ENCODE measurements around the gene RREB1.

The RREB1 gene

GRCh38 chr6:7170117-7170732, 62.5 kb downstream of the RREB1 start:
- Mint-ChIP-seq H3K27me3 (ENCODE audit: low read depth, poor library complexity) (no peaks in the 10 kb centered on the region), H3K27ac (no peak overlapping the region), H3K4me3 (no peak overlapping the region), H3K9me3 (no peaks in the 10 kb centered on the region), H3K4me1 (peaks cover 78% of the 10 kb centered on the region), H3K36me3 (ENCODE audit: low read depth) (peaks cover 5% of the 10 kb centered on the region)
- TF ChIP-seq, protein P1, sequence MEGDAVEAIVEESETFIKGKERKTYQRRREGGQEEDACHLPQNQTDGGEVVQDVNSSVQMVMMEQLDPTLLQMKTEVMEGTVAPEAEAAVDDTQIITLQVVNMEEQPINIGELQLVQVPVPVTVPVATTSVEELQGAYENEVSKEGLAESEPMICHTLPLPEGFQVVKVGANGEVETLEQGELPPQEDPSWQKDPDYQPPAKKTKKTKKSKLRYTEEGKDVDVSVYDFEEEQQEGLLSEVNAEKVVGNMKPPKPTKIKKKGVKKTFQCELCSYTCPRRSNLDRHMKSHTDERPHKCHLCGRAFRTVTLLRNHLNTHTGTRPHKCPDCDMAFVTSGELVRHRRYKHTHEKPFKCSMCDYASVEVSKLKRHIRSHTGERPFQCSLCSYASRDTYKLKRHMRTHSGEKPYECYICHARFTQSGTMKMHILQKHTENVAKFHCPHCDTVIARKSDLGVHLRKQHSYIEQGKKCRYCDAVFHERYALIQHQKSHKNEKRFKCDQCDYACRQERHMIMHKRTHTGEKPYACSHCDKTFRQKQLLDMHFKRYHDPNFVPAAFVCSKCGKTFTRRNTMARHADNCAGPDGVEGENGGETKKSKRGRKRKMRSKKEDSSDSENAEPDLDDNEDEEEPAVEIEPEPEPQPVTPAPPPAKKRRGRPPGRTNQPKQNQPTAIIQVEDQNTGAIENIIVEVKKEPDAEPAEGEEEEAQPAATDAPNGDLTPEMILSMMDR (IDR thresholded peaks at IDR 0.05) = no peak
- no peak for DNase-seq

GRCh38 chr6:7171119-7171518, 63.4 kb downstream of the RREB1 start:
- no peak for DNase-seq
- Mint-ChIP-seq H3K4me1 (peaks cover 78% of the 10 kb centered on the region), H3K9me3 (no peaks in the 10 kb centered on the region), H3K27me3 (ENCODE audit: low read depth, poor library complexity) (no peaks in the 10 kb centered on the region), H3K27ac (no peak overlapping the region), H3K4me3 (no peak overlapping the region), H3K36me3 (ENCODE audit: low read depth) (peaks cover 5% of the 10 kb centered on the region)
- TF ChIP-seq, protein P1 (IDR thresholded peaks at IDR 0.05) = no peak

GRCh38 chr6:7171733-7172132, 64.0 kb downstream of the RREB1 start:
- Mint-ChIP-seq H3K9me3 (no peaks in the 10 kb centered on the region), H3K27me3 (ENCODE audit: low read depth, poor library complexity) (no peaks in the 10 kb centered on the region), H3K4me1 (peaks cover 78% of the 10 kb centered on the region), H3K4me3 (no peak overlapping the region), H3K36me3 (ENCODE audit: low read depth) (peaks cover 9% of the 10 kb centered on the region), H3K27ac (no peak overlapping the region)
- TF ChIP-seq, protein P1 (IDR thresholded peaks at IDR 0.05) = no peak
- no peak for DNase-seq

- TF ChIP-seq, protein P1 (IDR thresholded peaks at IDR 0.05) = no peak
- Mint-ChIP-seq H3K4me1 (peaks cover 82% of the 10 kb centered on the region), H3K27ac (no peak overlapping the region), H3K4me3 (no peak overlapping the region), H3K36me3 (ENCODE audit: low read depth) (peaks cover 18% of the 10 kb centered on the region), H3K9me3 (no peaks in the 10 kb centered on the region), H3K27me3 (ENCODE audit: low read depth, poor library complexity) (no peaks in the 10 kb centered on the region)
- no peak for DNase-seq
These were observed 64.9 kb downstream of the RREB1 start for GRCh38 chr6:7172649-7173048.

DNA sequence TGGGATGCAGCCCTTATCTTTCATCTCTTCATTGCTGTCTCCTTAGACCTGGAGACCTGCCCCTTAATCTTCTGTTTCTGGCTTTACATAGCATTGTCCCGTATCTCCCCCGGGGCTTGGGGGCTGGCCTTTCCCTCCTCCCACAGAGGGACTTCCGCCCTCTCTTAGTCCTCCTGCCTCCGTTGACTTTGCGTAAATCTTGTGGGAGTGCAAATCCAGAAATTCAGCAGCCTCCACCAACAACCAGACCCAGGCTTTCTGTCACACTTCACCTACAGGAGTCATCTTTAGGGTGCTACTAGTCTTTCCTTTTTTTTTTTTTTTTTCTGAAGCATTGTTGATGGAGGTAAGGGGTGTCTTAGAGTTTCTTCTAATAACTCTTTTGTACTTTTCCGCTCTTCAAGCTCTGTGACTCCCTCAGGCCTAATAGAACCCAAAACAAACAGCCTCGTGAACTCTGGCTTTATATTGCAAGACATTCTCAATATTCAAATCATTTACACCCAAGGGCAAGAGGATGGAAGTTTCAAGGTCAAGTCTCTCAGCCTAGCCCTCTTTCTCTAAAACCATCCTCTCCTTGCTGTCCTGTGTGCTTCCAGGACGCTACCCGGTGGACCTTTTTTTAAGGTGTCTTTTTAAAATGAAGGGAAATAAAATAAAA, 66.2 kb downstream of the RREB1 start:
- TF ChIP-seq, protein P1 (IDR thresholded peaks at IDR 0.05) = no peak
- peak overlapping the region; percentile 70 for H3K4me3 Mint-ChIP-seq
- H3K36me3 Mint-ChIP-seq (ENCODE audit: low read depth) = peaks cover 25% of the 10 kb centered on the region
- DNase-seq = peak; percentile 46
- peak overlapping the region; percentile 97 for H3K27ac Mint-ChIP-seq
- no peaks in the 10 kb centered on the region for H3K27me3 Mint-ChIP-seq (ENCODE audit: low read depth, poor library complexity)
- H3K9me3 Mint-ChIP-seq = no peaks in the 10 kb centered on the region
- peaks cover 74% of the 10 kb centered on the region for H3K4me1 Mint-ChIP-seq

GRCh38 chr6:7175462-7175861, 67.7 kb downstream of the RREB1 start:
- H3K36me3 Mint-ChIP-seq (ENCODE audit: low read depth) = peaks cover 38% of the 10 kb centered on the region
- no peaks in the 10 kb centered on the region for H3K9me3 Mint-ChIP-seq
- TF ChIP-seq, protein P1 (IDR thresholded peaks at IDR 0.05) = no peak
- no peak overlapping the region for H3K27ac Mint-ChIP-seq
- no peak overlapping the region for H3K4me3 Mint-ChIP-seq
- no peaks in the 10 kb centered on the region for H3K27me3 Mint-ChIP-seq (ENCODE audit: low read depth, poor library complexity)
- peaks cover 59% of the 10 kb centered on the region for H3K4me1 Mint-ChIP-seq
- DNase-seq = no peak

Measured in nephron progenitor cell (in vitro differentiated cells).